ENCODE data around the gene HOXA10.

The HOXA10 gene

GRCh38 chr7:27137640-27138315 lies 36.3 kb downstream of the HOXA10 start:
- TF ChIP-seq SIN3A (IDR thresholded peaks at IDR 0.05; ENCODE audit: borderline replicate concordance, insufficient read depth, low read length) (no peak), TAF1 (IDR thresholded peaks at IDR 0.05; ENCODE audit: borderline replicate concordance, insufficient read depth, low read length) (no peak), FOXP2 (optimal IDR thresholded peaks at IDR 0.05; ENCODE audit: borderline replicate concordance, extremely low read depth, extremely low read length, insufficient read depth) (no peak), POLR2AphosphoS5 (IDR thresholded peaks at IDR 0.05; ENCODE audit: low read depth, low read length) (no peak), REST (IDR thresholded peaks at IDR 0.05; ENCODE audit: insufficient read depth in 1 of 2, low read depth in 2 of 2, low read length in 2 of 2) (no peak)

GRCh38 chr7:27134392-27134791 lies 39.7 kb downstream of the HOXA10 start:
- TF ChIP-seq FOXP2 (optimal IDR thresholded peaks at IDR 0.05; ENCODE audit: borderline replicate concordance, extremely low read depth, extremely low read length, insufficient read depth): no peak
- no peak for TF ChIP-seq TAF1 (IDR thresholded peaks at IDR 0.05; ENCODE audit: borderline replicate concordance, insufficient read depth, low read length)
- no peak for TF ChIP-seq SIN3A (IDR thresholded peaks at IDR 0.05; ENCODE audit: borderline replicate concordance, insufficient read depth, low read length)
- TF ChIP-seq POLR2AphosphoS5 (IDR thresholded peaks at IDR 0.05; ENCODE audit: low read depth, low read length): no peak
- TF ChIP-seq REST (IDR thresholded peaks at IDR 0.05; ENCODE audit: insufficient read depth in 1 of 2, low read depth in 2 of 2, low read length in 2 of 2): no peak

GRCh38 chr7:27133409-27134231 lies 40.5 kb downstream of the HOXA10 start:
- no peak for TF ChIP-seq POLR2AphosphoS5 (IDR thresholded peaks at IDR 0.05; ENCODE audit: low read depth, low read length)
- TF ChIP-seq TAF1 (IDR thresholded peaks at IDR 0.05; ENCODE audit: borderline replicate concordance, insufficient read depth, low read length): no peak
- TF ChIP-seq SIN3A (IDR thresholded peaks at IDR 0.05; ENCODE audit: borderline replicate concordance, insufficient read depth, low read length): no peak
- TF ChIP-seq REST (IDR thresholded peaks at IDR 0.05; ENCODE audit: insufficient read depth in 1 of 2, low read depth in 2 of 2, low read length in 2 of 2): no peak
- no peak for TF ChIP-seq FOXP2 (optimal IDR thresholded peaks at IDR 0.05; ENCODE audit: borderline replicate concordance, extremely low read depth, extremely low read length, insufficient read depth)

- TF ChIP-seq REST (IDR thresholded peaks at IDR 0.05; ENCODE audit: insufficient read depth in 1 of 2, low read depth in 2 of 2, low read length in 2 of 2) (no peak), FOXP2 (optimal IDR thresholded peaks at IDR 0.05; ENCODE audit: borderline replicate concordance, extremely low read depth, extremely low read length, insufficient read depth) (no peak), TAF1 (IDR thresholded peaks at IDR 0.05; ENCODE audit: borderline replicate concordance, insufficient read depth, low read length) (no peak), SIN3A (IDR thresholded peaks at IDR 0.05; ENCODE audit: borderline replicate concordance, insufficient read depth, low read length) (no peak), POLR2AphosphoS5 (IDR thresholded peaks at IDR 0.05; ENCODE audit: low read depth, low read length) (no peak)
These were observed 41.1 kb downstream of the HOXA10 start for GRCh38 chr7:27132978-27133377.
